Colonic mucosa (tissue), 4 donors: ENCODE measurements around the gene ABCG1. TPM values are rescaled to one million over a fixed set of nuclear protein-coding genes. Genes with fewer than 3 reads are reported as not detected.

ENCODE experiments used
- DNase-seq: peaks from one replicate; pipeline ENCODE4 v3.0.0-alpha.2; 2020
- H3K27ac ChIP-seq: fragments of 200-600 bp; one replicate; pipeline ENCODE4 v1.8.0; 2021
- H3K27me3 ChIP-seq: fragments of 200-600 bp; one replicate; pipeline ENCODE4 v1.8.0; 2021
- H3K36me3 ChIP-seq: fragments of 200-600 bp; one replicate; pipeline ENCODE4 v1.8.0; 2021
- H3K4me1 ChIP-seq: fragments of 200-600 bp; one replicate; pipeline ENCODE4 v1.8.0; 2021; ENCODE audit warnings: mild to moderate bottlenecking
- H3K4me3 ChIP-seq: fragments of 200-600 bp; one replicate; pipeline ENCODE4 v1.8.0; 2021
- H3K9ac ChIP-seq, 2 donors: one replicate each; pipeline ENCODE4 v1.7.0; 2013; ENCODE audit warnings: control low read depth in 2 of 2, low read depth in 2 of 2, low read length in 2 of 2
- H3K9me3 ChIP-seq: fragments of 200-600 bp; one replicate; pipeline ENCODE4 v1.8.0; 2021
- CTCF ChIP-seq: fragments of 200-600 bp; IDR thresholded peaks from one replicate; pipeline ENCODE4 v1.8.0; 2022; ENCODE audit warnings: antibody characterized with exemption, mild to moderate bottlenecking
- intact Hi-C: fragments of 100-400 bp; cut with DNase I; formaldehyde crosslinking; loops from one replicate; pipeline ENCODE4 v1.14.1; 2022
- total RNA-seq, 2 donors: library from RNA; stranded (reverse); fragmentation: NEBNext Ultra II Directional in 1 of 2; extraction: Animal tissue kit (Norgen Biotek cat#: 25700) in 1 of 2; gene quantifications; one replicate each; pipeline ENCODE4 v1.2.1, GENCODE V29; 2021
- donor health status: healthy.
- donor health status: DM: no; HTN: no; CAD: no.
- donor health status: DM: no; HTN: no; CAD: no.

Gene ABCG1
- total RNA-seq, 2 donors from 2014 or later = 13.8 to 60.0 TPM

DNA sequence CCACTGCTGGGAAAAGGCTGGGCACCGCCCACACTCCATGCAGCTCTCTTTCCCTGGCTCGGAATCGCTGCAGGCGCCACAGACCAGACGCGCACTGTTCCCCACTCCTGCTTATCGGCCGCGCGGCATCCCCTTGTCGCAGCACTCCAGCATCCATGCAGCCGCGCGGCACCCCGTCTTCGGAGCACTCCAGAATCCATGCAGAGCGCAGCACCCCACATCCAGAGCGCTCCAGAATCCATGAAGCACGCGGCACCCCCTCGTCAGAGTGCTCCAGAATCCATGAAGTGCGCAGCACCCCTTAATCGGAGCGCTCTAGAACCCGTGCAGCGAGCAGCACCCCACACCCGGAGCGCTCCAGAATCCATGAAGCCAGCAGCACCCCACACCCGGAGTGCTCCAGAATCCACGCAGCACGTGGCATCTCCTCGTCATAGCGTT, 86.8 kb downstream of the ABCG1 start:
- no peaks in the 10 kb centered on the region for H3K4me1 ChIP-seq
- no peak overlapping the region for H3K9ac ChIP-seq
- no peak overlapping the region for H3K4me3 ChIP-seq
- no peak overlapping the region for H3K27ac ChIP-seq
- no peaks in the 10 kb centered on the region for H3K9me3 ChIP-seq
- peaks cover 7% of the 10 kb centered on the region for H3K27me3 ChIP-seq
- H3K36me3 ChIP-seq = no peaks in the 10 kb centered on the region
- intact Hi-C loops = no loop called here
- no peak for DNase-seq
- TF ChIP-seq CTCF = no peak

DNA sequence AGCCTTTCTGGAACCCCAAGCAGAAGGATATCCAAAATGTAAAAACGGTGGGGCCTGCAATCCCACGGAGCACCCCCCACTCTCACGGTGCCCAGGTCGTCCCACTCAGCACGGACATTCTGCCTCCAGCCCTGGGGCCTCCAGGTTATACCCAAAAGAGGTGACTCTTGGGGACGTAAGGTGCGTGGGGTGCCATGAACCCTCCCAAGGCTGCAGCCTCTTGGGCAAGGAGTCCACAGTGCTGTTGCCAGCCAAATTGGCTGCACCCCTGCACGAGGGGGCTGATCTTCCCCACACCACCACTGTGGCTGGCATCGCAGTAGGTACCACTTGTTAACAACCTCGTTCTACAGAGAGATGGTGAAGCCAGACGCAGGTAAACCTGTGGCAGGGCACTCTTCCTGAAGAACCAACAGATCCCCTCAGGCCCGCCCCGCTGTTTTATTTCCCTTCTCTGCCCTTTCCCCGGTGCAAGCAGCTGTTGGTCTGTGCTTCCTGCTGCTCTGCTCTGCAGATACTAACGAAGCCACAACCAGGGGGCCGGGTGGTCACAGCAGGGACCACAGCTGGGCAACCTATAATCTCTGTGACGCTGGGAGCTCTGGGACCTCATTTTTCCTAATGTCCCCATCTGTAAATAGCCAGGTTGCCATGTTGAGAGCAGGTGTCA, 87.6 kb downstream of the ABCG1 start:
- no peak overlapping the region for H3K9ac ChIP-seq
- no peaks in the 10 kb centered on the region for H3K36me3 ChIP-seq
- no peak overlapping the region for H3K4me3 ChIP-seq
- TF ChIP-seq CTCF = no peak
- H3K27me3 ChIP-seq = peaks cover 7% of the 10 kb centered on the region
- intact Hi-C loops = no loop called here
- DNase-seq = no peak
- H3K9me3 ChIP-seq = no peaks in the 10 kb centered on the region
- H3K4me1 ChIP-seq = no peaks in the 10 kb centered on the region
- H3K27ac ChIP-seq = no peak overlapping the region

DNA sequence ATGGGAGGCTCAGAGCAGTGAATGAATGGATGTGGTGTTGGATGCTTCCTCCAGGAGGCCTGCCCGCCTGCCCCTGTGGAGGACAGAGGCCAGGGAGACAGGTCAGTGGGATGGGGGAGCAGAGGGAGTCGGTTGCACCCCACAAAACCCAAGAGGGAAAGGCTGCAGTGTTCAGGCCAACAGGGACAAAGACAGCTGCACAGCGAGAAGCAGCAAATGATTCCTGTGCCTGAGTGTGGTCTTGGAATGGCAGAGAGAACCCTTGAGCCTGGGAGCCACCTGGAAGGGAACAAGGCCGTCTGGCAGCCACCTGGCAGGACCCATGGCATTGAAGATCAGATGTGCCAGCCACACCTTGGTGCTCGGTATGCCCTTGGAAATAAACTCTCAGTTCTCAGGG, 88.2 kb downstream of the ABCG1 start:
- Histone ChIP-seq H3K9me3 (no peaks in the 10 kb centered on the region), H3K36me3 (no peaks in the 10 kb centered on the region), H3K4me3 (no peak overlapping the region), H3K4me1 (no peaks in the 10 kb centered on the region), H3K27ac (no peak overlapping the region), H3K9ac (no peak overlapping the region), H3K27me3 (peaks cover 7% of the 10 kb centered on the region)
- no peak for TF ChIP-seq CTCF
- intact Hi-C loops = no loop called here
- DNase-seq = no peak

GRCh38 chr21:42308161-42308913, 89.4 kb downstream of the ABCG1 start:
- DNase-seq = no peak
- H3K9ac ChIP-seq = no peak overlapping the region
- H3K27me3 ChIP-seq = peaks cover 7% of the 10 kb centered on the region
- H3K27ac ChIP-seq = no peak overlapping the region
- no peaks in the 10 kb centered on the region for H3K4me1 ChIP-seq
- no peaks in the 10 kb centered on the region for H3K9me3 ChIP-seq
- no peak for TF ChIP-seq CTCF
- H3K4me3 ChIP-seq = no peak overlapping the region
- no peaks in the 10 kb centered on the region for H3K36me3 ChIP-seq
- intact Hi-C loops = loop anchor here (2.0 kb wide), 2 partner anchors 72 to 140 kb away; no protein-coding TSS in a partner anchor

- no peak for DNase-seq
- H3K4me3 ChIP-seq = no peak overlapping the region
- TF ChIP-seq CTCF = peak; percentile 28
- no peaks in the 10 kb centered on the region for H3K4me1 ChIP-seq
- intact Hi-C loops = loop anchor here (2.0 kb wide), 2 partner anchors 72 to 140 kb away; no protein-coding TSS in a partner anchor
- peaks cover 7% of the 10 kb centered on the region for H3K27me3 ChIP-seq
- H3K36me3 ChIP-seq = no peaks in the 10 kb centered on the region
- H3K27ac ChIP-seq = no peak overlapping the region
- no peaks in the 10 kb centered on the region for H3K9me3 ChIP-seq
- H3K9ac ChIP-seq = no peak overlapping the region
These were observed 90.2 kb downstream of the ABCG1 start for GRCh38 chr21:42308914-42309752.
